ENCODE measurements around the gene EEA1. TPM values are rescaled to one million over a fixed set of nuclear protein-coding genes. Genes with fewer than 3 reads are reported as not detected.

The EEA1 gene
- total RNA-seq (2012; rRNA removed) = 12.5 and 23.9 TPM in 2 replicates
- polyA plus RNA-seq (2012; rRNA removed) = 4.6 and 4.8 TPM in 2 replicates
- polyA plus RNA-seq (2012; cell fraction: cytosol; rRNA removed) = 0.26 and 0.33 TPM in 2 replicates
- 0.34 and 3.3 TPM in 2 replicates for polyA plus RNA-seq (2012; cell fraction: nucleus; rRNA removed; ENCODE audit: low replicate concordance)
- Bru-seq, nascent RNA = percentile 90 among the genes with signal in this experiment
- BruChase-seq, experiment 1, labeled RNA remaining after a 6-hour chase = percentile 93 among the genes with signal in this experiment
- percentile 86 among the genes with signal in this experiment for BruChase-seq, experiment 2, labeled RNA remaining after a 2-hour chase
- long read RNA-seq, partial matches to known transcripts = 39 of 47 reads
- long read RNA-seq, other reads (novel, unspliced or antisense) = 8 of 47 reads

DNA sequence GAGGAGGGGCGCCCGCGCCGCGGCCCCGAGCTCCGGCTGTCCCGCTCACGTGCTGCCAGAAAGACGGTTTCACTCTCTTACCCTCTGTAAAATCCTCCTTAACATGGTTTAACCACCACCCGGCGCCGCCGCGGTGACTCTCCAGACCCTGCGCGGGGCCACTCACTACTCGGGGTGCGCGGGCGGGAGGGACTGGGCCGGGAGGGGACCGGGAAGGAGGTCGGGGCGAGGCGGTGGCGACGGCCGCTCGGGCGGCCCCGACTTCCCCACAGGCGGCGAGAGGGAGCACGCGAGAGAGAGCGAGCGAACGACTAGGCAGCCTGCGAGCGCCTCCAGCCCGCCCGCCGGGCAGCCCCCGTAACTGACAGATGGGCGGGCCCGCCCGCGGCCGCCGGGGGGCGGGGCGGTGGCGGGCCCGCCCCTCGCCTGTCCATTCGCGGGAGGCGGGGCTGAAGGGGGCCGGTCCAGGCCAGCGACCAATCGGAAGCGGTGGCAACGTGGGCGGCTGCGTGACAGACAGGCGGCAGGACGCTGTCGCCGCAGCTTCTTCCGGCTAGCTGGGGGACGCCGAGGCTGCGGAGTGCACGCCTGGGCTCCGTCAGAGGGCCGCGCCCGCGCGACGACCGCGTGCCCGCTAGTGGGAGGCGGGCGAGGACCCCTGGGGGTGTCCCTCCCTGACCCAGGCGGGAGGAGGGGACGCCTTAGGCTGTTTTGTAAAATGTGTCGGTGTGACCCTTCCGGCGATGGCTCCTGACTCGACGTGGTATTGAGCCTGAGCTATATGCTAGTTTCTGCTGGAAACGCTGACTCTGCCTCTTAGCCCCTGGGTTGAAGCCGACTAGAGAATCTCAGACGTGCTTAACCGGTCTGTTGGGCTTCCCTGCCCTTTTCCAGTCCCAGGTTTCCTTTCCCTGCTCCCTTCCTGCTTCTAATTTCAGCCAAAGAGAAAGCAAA is at the start of gene EEA1:
Gene EEA1, minus strand, starts transcription at position 334 of the 954 bp plus-strand sequence. Its CDS starts 229 bp downstream, at position 105.
- no peaks in the 10 kb centered on the region for H3K36me3 ChIP-seq (ENCODE audit: control insufficient read depth, insufficient read depth, low read length)
- peak within 1 kb of the TSS; percentile 93 for H2BK5ac ChIP-seq (ENCODE audit: low read depth, low read length, poor library complexity, severe bottlenecking)
- peak within 1 kb of the TSS; percentile 97 for H2AFZ ChIP-seq (replicated peaks; ENCODE audit: low read length, poor library complexity)
- H2BK120ac ChIP-seq (ENCODE audit: low read depth, low read length) = peak within 1 kb of the TSS; percentile 80
- H4K91ac ChIP-seq (ENCODE audit: insufficient read depth, low read depth, low read length) = peak within 1 kb of the TSS; percentile 82
- peak within 1 kb of the TSS; percentile 13; the same call in 2 of the 3 replicates for H2BK15ac ChIP-seq (ENCODE audit: low read depth, low read length)
- peak within 1 kb of the TSS; percentile 94 for H3K4ac ChIP-seq (ENCODE audit: low read depth, low read length)
- DNase-seq (peak; percentile 95), ATAC-seq (ENCODE audit: low read depth) (peak; percentile 92)
- peaks cover 6% of the 10 kb centered on the region for H3K9me1 ChIP-seq (ENCODE audit: insufficient read depth, low read length)
- peak within 1 kb of the TSS; percentile 79 for H3K18ac ChIP-seq (ENCODE audit: low read depth, low read length)
- H2AK9ac ChIP-seq (replicated peaks; ENCODE audit: low read depth, low read length, poor library complexity) = peak within 1 kb of the TSS; percentile 91
- H4K5ac ChIP-seq (ENCODE audit: low read depth, low read length) = peak within 1 kb of the TSS; percentile 85
- peak within 1 kb of the TSS; percentile 90 for H2AK5ac ChIP-seq (ENCODE audit: low read depth, low read length)
- intact Hi-C loops (cut with micrococcal nuclease) = loop anchor here (5.0 kb wide), 2 partner anchors 43 to 488 kb away; no protein-coding TSS in a partner anchor
- H3K4me2 ChIP-seq (ENCODE audit: low read depth, low read length) = peak within 1 kb of the TSS; percentile 98
- in situ Hi-C loops (cut with MboI; ENCODE audit: low sequenced_read_pairs) = no loop called here
- H2BK20ac ChIP-seq (ENCODE audit: low read depth, low read length) = peak within 1 kb of the TSS; percentile 45
- peak within 1 kb of the TSS; percentile 80 to 83 for H4K8ac ChIP-seq (ENCODE audit: low read depth in 2 of 2, low read length in 2 of 2)
- peak within 1 kb of the TSS; percentile 96 for H3K14ac ChIP-seq (replicated peaks; ENCODE audit: low read depth, low read length)
- H3K23ac ChIP-seq (ENCODE audit: low read depth, low read length) = peak within 1 kb of the TSS; percentile 95
- BruUV-seq (replicated peaks) = no TSS peak
- ChIA-PET CTCF (no interaction called here), POLR2A (ENCODE audit: unreplicated experiment) (interaction anchor here (0.5 to 0.6 kb wide), 2 partner anchors 145 to 378 kb away, joined by 3 to 4 read pairs; no protein-coding TSS in a partner anchor)
- H3K4me3 ChIP-seq (ENCODE audit: insufficient read depth, low read depth, low read length) = peak within 1 kb of the TSS; percentile 86
- H3K9ac ChIP-seq (ENCODE audit: low read depth, low read length) = peak within 1 kb of the TSS; percentile 99
- peaks cover 4 to 24% of the 10 kb centered on the region in 2 experiments; a peak in 2 of 4 replicates for H3K79me1 ChIP-seq (ENCODE audit: low read depth in 1 of 2, low read length in 2 of 2)
- H4K20me1 ChIP-seq (ENCODE audit: insufficient read depth, low read length) = peaks cover 16% of the 10 kb centered on the region
- H3K27ac ChIP-seq (ENCODE audit: insufficient read depth, low read length) = peak within 1 kb of the TSS; percentile 100
- WGBS, 2 experiments (ENCODE audit: extremely low coverage in 2 of 2, insufficient read length in 1 of 2) = 0% methylated on average over 45 of the region's 98 CpGs; no CpG with 5 or more reads in 1 of the 2 experiments
- H3K56ac ChIP-seq (ENCODE audit: extremely low read depth, insufficient read depth, low read length) = peak within 1 kb of the TSS; percentile 83
- dilution Hi-C loops (cut with HindIII; ENCODE audit: low sequenced_read_pairs, unreplicated experiment) = no loop called here
- peaks cover 8% of the 10 kb centered on the region for H3K4me1 ChIP-seq (ENCODE audit: control insufficient read depth, insufficient read depth, low read length)
- H3K27me3 ChIP-seq (ENCODE audit: control insufficient read depth, insufficient read depth, low read length) = no peaks in the 10 kb centered on the region
- no peaks in the 10 kb centered on the region for H3K9me3 ChIP-seq (ENCODE audit: control insufficient read depth, insufficient read depth, low read length)
- no peak for TF ChIP-seq RFX5 (IDR thresholded peaks at IDR 0.05; ENCODE audit: low read depth, low read length)
- TF ChIP-seq, protein P1, sequence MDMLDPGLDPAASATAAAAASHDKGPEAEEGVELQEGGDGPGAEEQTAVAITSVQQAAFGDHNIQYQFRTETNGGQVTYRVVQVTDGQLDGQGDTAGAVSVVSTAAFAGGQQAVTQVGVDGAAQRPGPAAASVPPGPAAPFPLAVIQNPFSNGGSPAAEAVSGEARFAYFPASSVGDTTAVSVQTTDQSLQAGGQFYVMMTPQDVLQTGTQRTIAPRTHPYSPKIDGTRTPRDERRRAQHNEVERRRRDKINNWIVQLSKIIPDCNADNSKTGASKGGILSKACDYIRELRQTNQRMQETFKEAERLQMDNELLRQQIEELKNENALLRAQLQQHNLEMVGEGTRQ (IDR thresholded peaks at IDR 0.05; ENCODE audit: low read depth, low read length) = 0 out of 2 replicates have a peak, but pooled peaks have one; percentile 14
- peak; percentile 89 for TF ChIP-seq POLR2A (IDR thresholded peaks at IDR 0.05; ENCODE audit: low read depth, low read length)
- no peak for TF ChIP-seq NFE2L2 (IDR thresholded peaks at IDR 0.05; ENCODE audit: low read depth, low read length)
- TF ChIP-seq RAD21 (IDR thresholded peaks at IDR 0.05; ENCODE audit: low read length) = peak; percentile 27; the same call in 1 of the 2 replicates
- TF ChIP-seq MXI1 (IDR thresholded peaks at IDR 0.05; ENCODE audit: borderline replicate concordance, low read depth, low read length) = peak; percentile 80; the same call in 1 of the 2 replicates
- TF ChIP-seq CEBPB (IDR thresholded peaks at IDR 0.05; ENCODE audit: low read depth, low read length) = no peak
- TF ChIP-seq, protein P2, sequence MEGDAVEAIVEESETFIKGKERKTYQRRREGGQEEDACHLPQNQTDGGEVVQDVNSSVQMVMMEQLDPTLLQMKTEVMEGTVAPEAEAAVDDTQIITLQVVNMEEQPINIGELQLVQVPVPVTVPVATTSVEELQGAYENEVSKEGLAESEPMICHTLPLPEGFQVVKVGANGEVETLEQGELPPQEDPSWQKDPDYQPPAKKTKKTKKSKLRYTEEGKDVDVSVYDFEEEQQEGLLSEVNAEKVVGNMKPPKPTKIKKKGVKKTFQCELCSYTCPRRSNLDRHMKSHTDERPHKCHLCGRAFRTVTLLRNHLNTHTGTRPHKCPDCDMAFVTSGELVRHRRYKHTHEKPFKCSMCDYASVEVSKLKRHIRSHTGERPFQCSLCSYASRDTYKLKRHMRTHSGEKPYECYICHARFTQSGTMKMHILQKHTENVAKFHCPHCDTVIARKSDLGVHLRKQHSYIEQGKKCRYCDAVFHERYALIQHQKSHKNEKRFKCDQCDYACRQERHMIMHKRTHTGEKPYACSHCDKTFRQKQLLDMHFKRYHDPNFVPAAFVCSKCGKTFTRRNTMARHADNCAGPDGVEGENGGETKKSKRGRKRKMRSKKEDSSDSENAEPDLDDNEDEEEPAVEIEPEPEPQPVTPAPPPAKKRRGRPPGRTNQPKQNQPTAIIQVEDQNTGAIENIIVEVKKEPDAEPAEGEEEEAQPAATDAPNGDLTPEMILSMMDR (conservative IDR thresholded peaks at IDR 0.05; ENCODE audit: low read depth, low read length) = peak; percentile 34; the same call in 1 of the 2 replicates
- TF ChIP-seq MAFK (IDR thresholded peaks at IDR 0.05; ENCODE audit: low read depth, low read length) = peak; percentile 75
- TF ChIP-seq, protein P3, sequence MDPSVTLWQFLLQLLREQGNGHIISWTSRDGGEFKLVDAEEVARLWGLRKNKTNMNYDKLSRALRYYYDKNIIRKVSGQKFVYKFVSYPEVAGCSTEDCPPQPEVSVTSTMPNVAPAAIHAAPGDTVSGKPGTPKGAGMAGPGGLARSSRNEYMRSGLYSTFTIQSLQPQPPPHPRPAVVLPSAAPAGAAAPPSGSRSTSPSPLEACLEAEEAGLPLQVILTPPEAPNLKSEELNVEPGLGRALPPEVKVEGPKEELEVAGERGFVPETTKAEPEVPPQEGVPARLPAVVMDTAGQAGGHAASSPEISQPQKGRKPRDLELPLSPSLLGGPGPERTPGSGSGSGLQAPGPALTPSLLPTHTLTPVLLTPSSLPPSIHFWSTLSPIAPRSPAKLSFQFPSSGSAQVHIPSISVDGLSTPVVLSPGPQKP (IDR thresholded peaks at IDR 0.05; ENCODE audit: borderline replicate concordance, low read depth, low read length) = no peak
- peak; percentile 72; the same call in 1 of the 2 replicates for TF ChIP-seq CHD1 (IDR thresholded peaks at IDR 0.05; ENCODE audit: low read depth, low read length)
